BLaER1 treated with 17β-estradiol and CSF1 and Interleukin-3, amounts not matched to agents 10 nM and 100 nM (cell line): ENCODE results near the gene KIF1A.

Experiments used
- H3K27ac ChIP-seq, 11 experiments: shearing (Covaris generic); formaldehyde crosslinking; 2 replicates each; pipeline ENCODE4 v1.8.1; 2022
- H3K27me3 ChIP-seq, 11 experiments: shearing (Covaris generic); formaldehyde crosslinking; 2 replicates each; pipeline ENCODE4 v1.8.1; 2022
- H3K36me3 ChIP-seq, 11 experiments: shearing (Covaris generic); formaldehyde crosslinking; 2 replicates each; pipeline ENCODE4 v1.8.1; 2022
- H3K4me1 ChIP-seq, 10 experiments: shearing (Covaris generic); formaldehyde crosslinking; 2 replicates each; pipeline ENCODE4 v1.8.1; 2022
- H3K4me2 ChIP-seq, 11 experiments: shearing (Covaris generic); formaldehyde crosslinking; 2 replicates each; pipeline ENCODE4 v1.8.1; 2022
- H3K4me3 ChIP-seq, 10 experiments: shearing (Covaris generic); formaldehyde crosslinking; 2 replicates each; pipeline ENCODE4 v1.8.1; 2022
- H3K9ac ChIP-seq, 11 experiments: shearing (Covaris generic); formaldehyde crosslinking; 2 replicates each; pipeline ENCODE4 v1.8.1; 2022
- H3K9me3 ChIP-seq, 11 experiments: shearing (Covaris generic); formaldehyde crosslinking; replicated peaks in 1 of 11; 2 replicates each; pipeline ENCODE4 v1.8.1; 2022
- H4K20me1 ChIP-seq, 11 experiments: shearing (Covaris generic); formaldehyde crosslinking; 2 replicates each; pipeline ENCODE4 v1.8.1; 2022
- Cebpa-rat ChIP-seq, 11 experiments: shearing (Covaris generic); IDR thresholded peaks; 2 replicates each; pipeline ENCODE4 v1.8.1; 2022

The KIF1A gene

GRCh38 chr2:240825476-240825875 lies 5.5 kb upstream of the KIF1A start:
- Histone ChIP-seq H3K9ac (no peak overlapping the region), H3K27ac (no peak overlapping the region), H3K27me3 (peaks cover 35 to 71% (median 55%) of the 10 kb centered on the region in 11 experiments), H3K4me3 (no peak overlapping the region), H3K4me2 (no peak overlapping the region), H4K20me1 (peaks cover 0 to 12% (median 4%) of the 10 kb centered on the region in 11 experiments; a peak in 8 of 22 replicates), H3K9me3 (peaks cover 17 to 34% (median 26%) of the 10 kb centered on the region in 11 experiments), H3K4me1 (peaks cover 4 to 15% (median 8%) of the 10 kb centered on the region in 10 experiments; a peak in 16 of 20 replicates), H3K36me3 (peaks cover 0 to 6% (median 0%) of the 10 kb centered on the region in 11 experiments; a peak in 1 of 22 replicates)
- no peak for TF ChIP-seq Cebpa-rat (IDR thresholded peaks at IDR 0.05)

GRCh38 chr2:240823449-240824336 lies 3.7 kb upstream of the KIF1A start:
- no peak overlapping the region for H3K27ac ChIP-seq
- H3K9ac ChIP-seq: no peak overlapping the region
- peaks cover 53 to 76% (median 67%) of the 10 kb centered on the region in 11 experiments for H3K27me3 ChIP-seq
- H3K36me3 ChIP-seq: peaks cover 0 to 6% (median 0%) of the 10 kb centered on the region in 11 experiments; a peak in 1 of 22 replicates
- H3K4me3 ChIP-seq: no peak overlapping the region
- no peak overlapping the region for H3K4me2 ChIP-seq
- no peak for TF ChIP-seq Cebpa-rat (IDR thresholded peaks at IDR 0.05)
- H3K4me1 ChIP-seq: peaks cover 4 to 20% (median 14%) of the 10 kb centered on the region in 10 experiments; a peak in 17 of 20 replicates
- peaks cover 0 to 20% (median 11%) of the 10 kb centered on the region in 11 experiments; a peak in 13 of 22 replicates for H4K20me1 ChIP-seq
- peaks cover 17 to 34% (median 26%) of the 10 kb centered on the region in 11 experiments for H3K9me3 ChIP-seq

GRCh38 chr2:240822280-240822847 lies 2.3 kb upstream of the KIF1A start:
- Histone ChIP-seq H3K4me1 (peaks cover 4 to 20% (median 14%) of the 10 kb centered on the region in 10 experiments; a peak in 17 of 20 replicates), H3K4me3 (no peak overlapping the region), H3K27ac (no peak overlapping the region), H3K36me3 (peaks cover 0 to 6% (median 0%) of the 10 kb centered on the region in 11 experiments; a peak in 1 of 22 replicates), H3K9ac (no peak overlapping the region), H4K20me1 (peaks cover 0 to 29% (median 14%) of the 10 kb centered on the region in 11 experiments; a peak in 14 of 22 replicates), H3K27me3 (peaks cover 67 to 87% (median 80%) of the 10 kb centered on the region in 11 experiments), H3K9me3 (peaks cover 17 to 34% (median 26%) of the 10 kb centered on the region in 11 experiments), H3K4me2 (no peak overlapping the region)
- TF ChIP-seq Cebpa-rat (IDR thresholded peaks at IDR 0.05): no peak

- peak overlapping the region; percentile 52 to 81 (median 74); a peak in 21 of 22 replicates for H3K4me2 ChIP-seq
- TF ChIP-seq Cebpa-rat (IDR thresholded peaks at IDR 0.05): no peak
- H3K36me3 ChIP-seq: peaks cover 0 to 6% (median 0%) of the 10 kb centered on the region in 11 experiments; a peak in 1 of 22 replicates
- H4K20me1 ChIP-seq: peaks cover 0 to 33% (median 14%) of the 10 kb centered on the region in 11 experiments; a peak in 14 of 22 replicates
- peaks cover 4 to 20% (median 14%) of the 10 kb centered on the region in 10 experiments; a peak in 17 of 20 replicates for H3K4me1 ChIP-seq
- peaks cover 71 to 96% (median 87%) of the 10 kb centered on the region in 11 experiments for H3K27me3 ChIP-seq
- H3K27ac ChIP-seq: no peak overlapping the region
- no peak overlapping the region; a peak in 1 of 22 replicates for H3K9ac ChIP-seq
- H3K9me3 ChIP-seq: peaks cover 17 to 27% (median 20%) of the 10 kb centered on the region in 11 experiments
- H3K4me3 ChIP-seq: peak overlapping the region in 9 of 10 experiments; percentile 7 to 59 (median 43); a peak in 13 of 20 replicates
Observed at GRCh38 chr2:240821429-240821778, 1.4 kb upstream of the KIF1A start.

- no peak overlapping the region for H3K27ac ChIP-seq
- peak overlapping the region; percentile 7 to 59 (median 40); a peak in 17 of 20 replicates for H3K4me3 ChIP-seq
- H3K27me3 ChIP-seq: peaks cover 71 to 95% (median 88%) of the 10 kb centered on the region in 11 experiments
- peak overlapping the region in 1 of 11 experiments; percentile 39; a peak in 2 of 22 replicates for H3K9ac ChIP-seq
- H3K4me1 ChIP-seq: peaks cover 4 to 20% (median 14%) of the 10 kb centered on the region in 10 experiments; a peak in 17 of 20 replicates
- peak overlapping the region; percentile 52 to 81 (median 74) for H3K4me2 ChIP-seq
- peaks cover 0 to 33% (median 14%) of the 10 kb centered on the region in 11 experiments; a peak in 14 of 22 replicates for H4K20me1 ChIP-seq
- TF ChIP-seq Cebpa-rat (IDR thresholded peaks at IDR 0.05): no peak
- peaks cover 17 to 24% (median 19%) of the 10 kb centered on the region in 11 experiments for H3K9me3 ChIP-seq
- H3K36me3 ChIP-seq: peaks cover 0 to 6% (median 0%) of the 10 kb centered on the region in 11 experiments; a peak in 1 of 22 replicates
Observed at GRCh38 chr2:240820607-240821428, 799 bp upstream of the KIF1A start.

GRCh38 chr2:240819126-240819857 lies 727 bp downstream of the KIF1A start:
- Histone ChIP-seq H3K27ac (no peak overlapping the region), H3K36me3 (peaks cover 0 to 6% (median 0%) of the 10 kb centered on the region in 11 experiments; a peak in 1 of 22 replicates), H3K4me3 (peak overlapping the region in 4 of 10 experiments; percentile 16 to 52 (median 30); a peak in 5 of 20 replicates), H3K9me3 (peaks cover 25 to 33% (median 29%) of the 10 kb centered on the region in 11 experiments), H3K9ac (no peak overlapping the region), H3K4me1 (peaks cover 4 to 20% (median 14%) of the 10 kb centered on the region in 10 experiments; a peak in 17 of 20 replicates), H4K20me1 (peaks cover 0 to 33% (median 14%) of the 10 kb centered on the region in 11 experiments; a peak in 14 of 22 replicates), H3K27me3 (peaks cover 71 to 90% (median 80%) of the 10 kb centered on the region in 11 experiments), H3K4me2 (peak overlapping the region; percentile 41 to 81 (median 59); a peak in 19 of 22 replicates)
- TF ChIP-seq Cebpa-rat (IDR thresholded peaks at IDR 0.05): no peak

GRCh38 chr2:240818293-240819125 lies 1.5 kb downstream of the KIF1A start:
- Histone ChIP-seq H3K9me3 (peaks cover 20 to 34% (median 30%) of the 10 kb centered on the region in 11 experiments), H3K4me2 (no peak overlapping the region), H3K4me1 (peaks cover 4 to 20% (median 14%) of the 10 kb centered on the region in 10 experiments; a peak in 17 of 20 replicates), H3K36me3 (peaks cover 0 to 3% (median 0%) of the 10 kb centered on the region in 11 experiments; a peak in 1 of 22 replicates), H3K27me3 (peaks cover 65 to 85% (median 72%) of the 10 kb centered on the region in 11 experiments), H3K9ac (no peak overlapping the region), H4K20me1 (peaks cover 0 to 33% (median 14%) of the 10 kb centered on the region in 11 experiments; a peak in 14 of 22 replicates), H3K27ac (no peak overlapping the region), H3K4me3 (no peak overlapping the region)
- TF ChIP-seq Cebpa-rat (IDR thresholded peaks at IDR 0.05): no peak
